GM12892 (cell line): Measurements from ENCODE around the gene MAML3.

Experiments
- POLR2A ChIP-seq: IDR thresholded peaks from 2 replicates; pipeline ENCODE4 v1.6.1; 2011; ENCODE audit warnings: low read depth, low read length, control low read depth
- POLR2AphosphoS5 ChIP-seq: IDR thresholded peaks from 2 replicates; pipeline ENCODE4 v1.6.1; 2011; ENCODE audit warnings: low read depth, low read length, control low read depth

- no peak for TF ChIP-seq POLR2AphosphoS5
- no peak for TF ChIP-seq POLR2A
These were observed 419.6 kb downstream of the MAML3 start for GRCh38 chr4:139734201-139734874.
